Skeletal muscle satellite cell (primary cell): Measurements from ENCODE around the gene OR52N2.

Experiments
- H3K27me3 ChIP-seq: 2 replicates; pipeline ENCODE4 v1.7.0; 2013; ENCODE audit warnings: low read length; ENCODE audit not compliant: control insufficient read depth, insufficient read depth
- H3K36me3 ChIP-seq: 2 replicates; pipeline ENCODE4 v1.7.0; 2013; ENCODE audit warnings: mild to moderate bottlenecking, control low read depth, low read length; ENCODE audit not compliant: insufficient read depth
- H3K4me1 ChIP-seq: 2 replicates; pipeline ENCODE4 v1.7.0; 2013; ENCODE audit warnings: low read length; ENCODE audit not compliant: control insufficient read depth, insufficient read depth
- H3K4me2 ChIP-seq: 2 replicates; pipeline ENCODE4 v1.7.0; 2013; ENCODE audit warnings: mild to moderate bottlenecking, low read length
- H3K4me3 ChIP-seq: 2 replicates; pipeline ENCODE4 v1.7.0; 2013; ENCODE audit warnings: low read length
- H3K9ac ChIP-seq: 2 replicates; pipeline ENCODE4 v1.7.0; 2013; ENCODE audit warnings: mild to moderate bottlenecking, low read depth, low read length, moderate library complexity
- H3K9me3 ChIP-seq: replicated peaks from 2 replicates; pipeline ENCODE4 v1.7.0; 2013; ENCODE audit warnings: mild to moderate bottlenecking, control low read depth, low read length

OR52N2 gene

DNA sequence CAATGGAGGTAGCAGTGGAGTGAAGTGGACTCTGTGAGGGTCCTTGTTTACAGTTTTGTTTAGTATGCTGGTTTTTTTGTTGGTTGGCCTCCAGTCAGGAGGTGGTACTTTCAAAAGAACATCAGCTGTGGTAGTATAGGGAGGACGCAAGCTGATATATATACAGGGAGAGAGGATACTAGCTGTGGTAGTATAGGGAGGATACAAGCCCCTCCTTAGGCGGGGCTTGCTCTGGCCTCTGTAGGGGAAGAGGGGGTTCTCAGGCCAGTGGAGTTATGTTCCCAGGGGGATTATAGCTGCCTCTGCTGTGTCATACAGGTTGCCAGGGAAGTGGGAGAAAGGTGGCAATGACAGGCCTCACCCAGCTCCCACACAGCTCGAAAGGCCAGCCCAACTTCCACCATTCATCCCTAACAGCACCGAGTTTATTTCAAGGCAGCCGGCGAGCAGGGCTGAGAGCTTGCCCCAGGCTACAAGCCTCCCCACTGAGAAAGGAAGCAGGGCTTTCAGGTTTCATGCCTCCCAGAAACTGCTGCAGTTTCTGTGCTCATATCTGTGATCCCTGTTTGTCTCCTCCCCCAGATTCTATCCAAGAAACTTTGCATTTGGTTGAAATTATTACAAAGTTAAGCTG lies 22.6 kb downstream of the OR52N2 start:
- H3K9me3 ChIP-seq: no peaks in the 10 kb centered on the region
- no peak overlapping the region for H3K4me3 ChIP-seq
- H3K9ac ChIP-seq: no peak overlapping the region
- no peaks in the 10 kb centered on the region for H3K4me1 ChIP-seq
- H3K36me3 ChIP-seq: no peaks in the 10 kb centered on the region
- no peak overlapping the region for H3K4me2 ChIP-seq
- no peaks in the 10 kb centered on the region for H3K27me3 ChIP-seq

DNA sequence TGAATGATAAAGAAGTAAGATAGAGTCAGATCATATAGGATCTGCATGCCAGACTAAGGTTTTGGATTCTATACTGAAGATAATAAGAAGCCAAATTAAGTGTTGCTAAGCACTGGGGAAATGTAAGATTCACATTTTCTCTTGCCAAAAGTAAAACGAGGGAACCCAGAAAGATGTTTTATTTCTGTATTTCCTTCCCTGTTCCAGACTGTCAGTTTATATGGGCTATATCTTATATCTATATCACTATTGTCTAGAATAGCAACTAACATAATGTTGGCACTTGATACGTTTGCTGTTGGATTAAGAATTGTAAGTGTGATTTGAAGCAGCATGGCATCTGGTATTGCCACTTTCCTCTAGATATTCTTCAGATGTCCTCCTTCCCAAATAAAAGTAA lies 24.7 kb downstream of the OR52N2 start:
- H3K4me1 ChIP-seq: no peaks in the 10 kb centered on the region

DNA sequence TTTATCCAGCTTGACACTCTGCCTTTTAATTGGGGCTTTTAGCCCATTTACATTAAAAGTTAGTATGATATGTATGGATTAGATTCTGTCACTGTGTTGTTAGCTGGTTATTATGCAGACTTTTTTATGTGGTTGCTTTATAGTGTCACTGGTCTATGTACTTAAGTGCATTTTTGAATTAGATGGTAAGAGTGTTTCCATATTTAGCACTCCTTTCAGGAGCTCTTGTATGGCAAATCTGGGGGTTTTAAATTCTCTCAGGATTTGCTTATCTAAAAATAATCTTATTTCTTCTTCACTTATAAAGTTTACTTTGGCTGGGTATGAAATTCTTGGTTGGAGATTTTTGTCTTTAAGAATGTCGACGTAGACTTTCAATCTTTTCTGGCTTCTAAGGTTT lies 29.0 kb downstream of the OR52N2 start:
- no peak overlapping the region for H3K4me2 ChIP-seq
- no peaks in the 10 kb centered on the region for H3K9me3 ChIP-seq
- H3K9ac ChIP-seq: no peak overlapping the region
- no peaks in the 10 kb centered on the region for H3K4me1 ChIP-seq
- H3K36me3 ChIP-seq: no peaks in the 10 kb centered on the region
- no peaks in the 10 kb centered on the region for H3K27me3 ChIP-seq
- H3K4me3 ChIP-seq: no peak overlapping the region

More for the DNA sequence above, 24.7 kb downstream of the OR52N2 start:
- Histone ChIP-seq H3K9me3 (no peaks in the 10 kb centered on the region), H3K4me3 (no peak overlapping the region), H3K9ac (no peak overlapping the region), H3K27me3 (no peaks in the 10 kb centered on the region), H3K4me2 (no peak overlapping the region), H3K36me3 (no peaks in the 10 kb centered on the region)

DNA sequence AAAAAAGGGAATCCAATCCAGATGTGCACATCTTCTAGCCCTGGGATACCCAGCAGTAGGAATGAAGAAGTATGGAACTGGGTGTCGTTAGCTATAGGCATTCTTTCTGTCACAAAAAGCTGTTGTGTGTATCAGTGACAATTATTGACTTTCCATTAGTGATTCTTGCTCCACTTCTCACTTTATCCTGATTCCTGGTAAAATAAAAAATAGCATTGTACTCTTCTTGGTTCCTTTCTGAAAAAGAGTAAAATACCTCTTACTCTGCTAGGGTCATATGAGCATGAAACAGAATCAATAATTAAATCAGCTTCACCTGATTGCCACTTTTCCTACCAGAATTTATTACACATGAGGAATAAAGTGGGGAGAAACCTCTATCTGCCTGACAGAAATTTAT lies 33.1 kb downstream of the OR52N2 start, which contains the start of gene OR52E6:
OR52E6 (minus strand) TSS at position 101 of the 400 bp plus-strand sequence; CDS start at position 101, 0 bp downstream.
- H3K4me3 ChIP-seq: no peak within 1 kb of the TSS
- no peak within 1 kb of the TSS for H3K9ac ChIP-seq
- H3K27me3 ChIP-seq: no peaks in the 10 kb centered on the region
- H3K4me2 ChIP-seq: no peak within 1 kb of the TSS
- H3K9me3 ChIP-seq: no peaks in the 10 kb centered on the region
- H3K36me3 ChIP-seq: no peaks in the 10 kb centered on the region
- H3K4me1 ChIP-seq: no peaks in the 10 kb centered on the region

DNA sequence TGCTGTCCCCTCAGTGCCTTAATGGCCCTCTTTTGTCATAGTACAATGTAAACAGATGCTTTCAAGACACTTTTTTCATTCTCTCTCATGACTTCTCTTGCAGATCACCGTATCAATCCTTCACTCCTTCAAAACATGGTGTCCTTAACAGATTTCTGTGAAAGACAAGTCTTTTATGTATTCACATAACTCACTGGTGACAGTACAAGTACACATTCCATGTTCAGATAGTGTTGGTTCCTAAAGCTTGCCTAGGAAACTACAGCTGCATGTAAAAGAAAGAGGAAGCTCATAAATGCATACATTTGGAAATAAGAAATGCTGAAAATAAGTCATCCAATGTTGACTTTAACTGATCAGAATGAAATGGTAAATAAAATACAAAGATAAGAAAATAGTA lies 38.0 kb downstream of the OR52N2 start:
- H3K9ac ChIP-seq: no peak overlapping the region
- no peaks in the 10 kb centered on the region for H3K9me3 ChIP-seq
- no peak overlapping the region for H3K4me3 ChIP-seq
- no peaks in the 10 kb centered on the region for H3K36me3 ChIP-seq
- no peaks in the 10 kb centered on the region for H3K27me3 ChIP-seq
- H3K4me2 ChIP-seq: no peak overlapping the region
- H3K4me1 ChIP-seq: no peaks in the 10 kb centered on the region

DNA sequence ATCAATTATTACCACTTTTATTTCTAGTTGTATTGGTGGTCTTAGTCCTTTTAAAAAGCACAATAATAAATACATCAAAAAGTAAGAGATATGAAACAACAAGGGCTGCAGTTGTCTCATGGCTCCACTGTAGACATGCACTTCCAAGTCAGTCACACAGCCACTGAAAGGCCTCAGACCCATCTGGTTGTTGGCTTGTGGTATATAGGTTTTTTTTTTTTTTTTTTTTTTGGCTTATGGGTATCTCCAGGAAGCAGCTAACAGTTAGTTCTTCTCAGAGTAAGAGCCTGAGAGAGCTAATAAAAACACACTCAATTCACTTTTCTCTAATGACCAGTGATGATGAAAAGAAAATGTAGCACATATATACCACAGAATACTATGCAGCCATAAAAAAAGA lies 39.0 kb downstream of the OR52N2 start:
- no peak overlapping the region for H3K4me3 ChIP-seq

DNA sequence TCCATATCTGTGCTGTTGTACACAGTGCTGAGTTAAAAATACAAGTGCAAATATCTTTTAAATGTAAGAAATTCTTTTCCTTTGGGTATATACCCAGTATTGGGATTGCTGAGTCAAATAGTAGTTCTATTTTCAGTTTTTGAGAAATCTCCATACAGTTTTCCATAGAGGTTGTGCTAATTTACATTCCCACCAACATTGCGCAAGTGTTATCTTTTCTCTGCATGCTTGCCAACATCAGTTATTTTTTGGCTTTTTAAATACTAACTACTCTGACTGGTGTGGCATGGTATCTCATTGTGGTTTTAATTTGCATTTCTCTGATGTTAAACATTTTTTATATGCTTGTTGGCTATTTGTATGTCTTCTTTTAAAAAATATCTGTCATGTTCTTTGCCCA lies 42.3 kb downstream of the OR52N2 start:
- H3K9ac ChIP-seq: no peak overlapping the region
- H3K4me1 ChIP-seq: no peaks in the 10 kb centered on the region
- no peak overlapping the region for H3K4me2 ChIP-seq
- H3K36me3 ChIP-seq: no peaks in the 10 kb centered on the region
- no peak overlapping the region for H3K4me3 ChIP-seq
- no peaks in the 10 kb centered on the region for H3K9me3 ChIP-seq
- H3K27me3 ChIP-seq: no peaks in the 10 kb centered on the region

More for the DNA sequence above, 39.0 kb downstream of the OR52N2 start:
- no peaks in the 10 kb centered on the region for H3K27me3 ChIP-seq
- no peaks in the 10 kb centered on the region for H3K9me3 ChIP-seq
- H3K9ac ChIP-seq: no peak overlapping the region
- H3K36me3 ChIP-seq: no peaks in the 10 kb centered on the region
- H3K4me1 ChIP-seq: no peaks in the 10 kb centered on the region
- no peak overlapping the region for H3K4me2 ChIP-seq

- no peaks in the 10 kb centered on the region for H3K4me1 ChIP-seq
- H3K27me3 ChIP-seq: no peaks in the 10 kb centered on the region
- H3K4me3 ChIP-seq: no peak within 1 kb of the TSS
- H3K9me3 ChIP-seq: no peaks in the 10 kb centered on the region
- H3K9ac ChIP-seq: no peak within 1 kb of the TSS
- H3K4me2 ChIP-seq: no peak within 1 kb of the TSS
- H3K36me3 ChIP-seq: no peaks in the 10 kb centered on the region
Measured at GRCh38 chr11:5857590-5857989, 48.9 kb downstream of the OR52N2 start, which contains the start of gene OR52E8. OR52E8 (minus strand) TSS chr11:5857690; CDS start chr11:5857690, 0 bp downstream.

GRCh38 chr11:5865826-5866225 lies 57.1 kb downstream of the OR52N2 start:
- H3K27me3 ChIP-seq: no peaks in the 10 kb centered on the region
- H3K4me1 ChIP-seq: no peaks in the 10 kb centered on the region
- no peaks in the 10 kb centered on the region for H3K9me3 ChIP-seq
- no peak overlapping the region for H3K4me2 ChIP-seq
- no peaks in the 10 kb centered on the region for H3K36me3 ChIP-seq
- H3K9ac ChIP-seq: no peak overlapping the region
- no peak overlapping the region for H3K4me3 ChIP-seq
